HEK293T (cell line): Measurements from ENCODE around the gene ARHGAP10.

Source experiments
- BHLHE40 ChIP-seq: fragments of 450-650 bp; IDR thresholded peaks from 2 replicates; pipeline ENCODE4 v1.6.1; 2016; ENCODE audit warnings: mild to moderate bottlenecking, moderate library complexity, borderline replicate concordance
- ELF4 ChIP-seq: fragments of 450-650 bp; IDR thresholded peaks from 2 replicates; pipeline ENCODE4 v1.6.1; 2017; ENCODE audit warnings: antibody characterized with exemption
- FOXA1 ChIP-seq: fragments of 450-650 bp; IDR thresholded peaks from 2 replicates; pipeline ENCODE4 v1.6.1; 2016; ENCODE audit warnings: mild to moderate bottlenecking
- FOXK2 ChIP-seq: fragments of 450-650 bp; IDR thresholded peaks from 2 replicates; pipeline ENCODE4 v1.6.1; 2016; ENCODE audit warnings: mild to moderate bottlenecking
- FOXM1 ChIP-seq: fragments of 450-650 bp; IDR thresholded peaks from 2 replicates; pipeline ENCODE4 v1.6.1; 2017; ENCODE audit warnings: mild to moderate bottlenecking, borderline replicate concordance
- HDGF ChIP-seq: fragments of 450-650 bp; IDR thresholded peaks from 2 replicates; pipeline ENCODE4 v1.6.1; 2017; ENCODE audit warnings: antibody characterized with exemption, borderline replicate concordance
- LEF1 ChIP-seq: fragments of 450-650 bp; IDR thresholded peaks from 2 replicates; pipeline ENCODE4 v1.6.1; 2017; ENCODE audit warnings: mild to moderate bottlenecking, borderline replicate concordance
- NFRKB ChIP-seq: fragments of 450-650 bp; IDR thresholded peaks from 2 replicates; pipeline ENCODE4 v1.6.1; 2016; ENCODE audit warnings: mild to moderate bottlenecking, moderate library complexity
- PKNOX1 ChIP-seq: fragments of 450-650 bp; IDR thresholded peaks from 2 replicates; pipeline ENCODE4 v1.6.1; 2016
- SP1 ChIP-seq: fragments of 450-650 bp; IDR thresholded peaks from 2 replicates; pipeline ENCODE4 v1.6.1; 2017
- SUZ12 ChIP-seq: fragments of 450-650 bp; IDR thresholded peaks from 2 replicates; pipeline ENCODE4 v1.6.1; 2016; ENCODE audit warnings: mild to moderate bottlenecking
- TARDBP ChIP-seq: fragments of 450-650 bp; IDR thresholded peaks from 2 replicates; pipeline ENCODE4 v1.6.1; 2016
- ZNF384 ChIP-seq: fragments of 450-650 bp; IDR thresholded peaks from 2 replicates; pipeline ENCODE4 v1.6.1; 2016

- no peak for TF ChIP-seq HDGF
- no peak for TF ChIP-seq FOXM1
- TF ChIP-seq SP1 = no peak
- no peak for TF ChIP-seq ELF4
- no peak for TF ChIP-seq ZNF384
- TF ChIP-seq TARDBP = no peak
- no peak for TF ChIP-seq NFRKB
- TF ChIP-seq BHLHE40 = no peak
- TF ChIP-seq SUZ12 = no peak
- TF ChIP-seq FOXA1 = no peak
- no peak for TF ChIP-seq LEF1
- TF ChIP-seq PKNOX1 = no peak
- TF ChIP-seq FOXK2 = no peak
These were observed 243.4 kb downstream of the ARHGAP10 start for GRCh38 chr4:147975325-147975724.
